ENCODE data around the gene RCC1.

Gene RCC1

GRCh38 chr1:28482702-28483101, 23.1 kb upstream of the RCC1 start:
- H3K27me3 ChIP-seq (ENCODE audit: control insufficient read depth, insufficient read depth, low read length): no peaks in the 10 kb centered on the region
- no peak overlapping the region for H3K27ac ChIP-seq
- no peak overlapping the region for H3K9ac ChIP-seq
- H3K4me3 ChIP-seq (ENCODE audit: low read depth, low read length): no peak overlapping the region
- no peak overlapping the region for H2AFZ ChIP-seq
- no peaks in the 10 kb centered on the region for H3K9me3 ChIP-seq (ENCODE audit: control insufficient read depth, low read length)
- H3K4me2 ChIP-seq (ENCODE audit: low read length): no peak overlapping the region
- TF ChIP-seq CTCF (IDR thresholded peaks at IDR 0.05): no peak
- no peaks in the 10 kb centered on the region for H3K79me2 ChIP-seq
- H3K4me1 ChIP-seq: no peaks in the 10 kb centered on the region
- no peaks in the 10 kb centered on the region for H3K36me3 ChIP-seq (ENCODE audit: control insufficient read depth, insufficient read depth, low read length)

GRCh38 chr1:28494737-28495136, 11.1 kb upstream of the RCC1 start:
- no peak overlapping the region for H3K9ac ChIP-seq
- no peak for TF ChIP-seq CTCF (IDR thresholded peaks at IDR 0.05)
- no peaks in the 10 kb centered on the region for H3K27me3 ChIP-seq (ENCODE audit: control insufficient read depth, insufficient read depth, low read length)
- H2AFZ ChIP-seq: no peak overlapping the region
- H3K4me1 ChIP-seq: no peaks in the 10 kb centered on the region
- no peaks in the 10 kb centered on the region for H3K9me3 ChIP-seq (ENCODE audit: control insufficient read depth, low read length)
- H3K4me3 ChIP-seq (ENCODE audit: low read depth, low read length): no peak overlapping the region
- no peaks in the 10 kb centered on the region for H3K79me2 ChIP-seq
- no peak overlapping the region for H3K27ac ChIP-seq
- no peak overlapping the region for H3K4me2 ChIP-seq (ENCODE audit: low read length)
- no peaks in the 10 kb centered on the region for H3K36me3 ChIP-seq (ENCODE audit: control insufficient read depth, insufficient read depth, low read length)

- H3K4me3 ChIP-seq (ENCODE audit: low read depth, low read length): no peak overlapping the region
- no peak overlapping the region for H3K27ac ChIP-seq
- no peaks in the 10 kb centered on the region for H3K9me3 ChIP-seq (ENCODE audit: control insufficient read depth, low read length)
- H3K9ac ChIP-seq: no peak overlapping the region
- H3K27me3 ChIP-seq (ENCODE audit: control insufficient read depth, insufficient read depth, low read length): no peaks in the 10 kb centered on the region
- no peaks in the 10 kb centered on the region for H3K79me2 ChIP-seq
- no peak overlapping the region for H2AFZ ChIP-seq
- no peaks in the 10 kb centered on the region for H3K36me3 ChIP-seq (ENCODE audit: control insufficient read depth, insufficient read depth, low read length)
- H3K4me1 ChIP-seq: no peaks in the 10 kb centered on the region
- H3K4me2 ChIP-seq (ENCODE audit: low read length): no peak overlapping the region
- no peak for TF ChIP-seq CTCF (IDR thresholded peaks at IDR 0.05)
Observed at GRCh38 chr1:28499553-28499952, 6.3 kb upstream of the RCC1 start.

- TF ChIP-seq CTCF (IDR thresholded peaks at IDR 0.05): no peak
- Histone ChIP-seq H3K27ac (no peak overlapping the region), H2AFZ (no peak overlapping the region), H3K4me2 (ENCODE audit: low read length) (no peak overlapping the region), H3K36me3 (ENCODE audit: control insufficient read depth, insufficient read depth, low read length) (no peaks in the 10 kb centered on the region), H3K9ac (no peak overlapping the region), H3K4me1 (no peaks in the 10 kb centered on the region), H3K79me2 (no peaks in the 10 kb centered on the region), H3K9me3 (ENCODE audit: control insufficient read depth, low read length) (no peaks in the 10 kb centered on the region), H3K27me3 (ENCODE audit: control insufficient read depth, insufficient read depth, low read length) (no peaks in the 10 kb centered on the region), H3K4me3 (ENCODE audit: low read depth, low read length) (no peak overlapping the region)
Observed at GRCh38 chr1:28501925-28502324, 3.9 kb upstream of the RCC1 start.

GRCh38 chr1:28503117-28503516, 2.7 kb upstream of the RCC1 start:
- Histone ChIP-seq H3K9me3 (ENCODE audit: control insufficient read depth, low read length) (no peaks in the 10 kb centered on the region), H2AFZ (no peak overlapping the region), H3K9ac (no peak overlapping the region), H3K36me3 (ENCODE audit: control insufficient read depth, insufficient read depth, low read length) (no peaks in the 10 kb centered on the region), H3K4me1 (no peaks in the 10 kb centered on the region), H3K4me3 (ENCODE audit: low read depth, low read length) (no peak overlapping the region), H3K27ac (no peak overlapping the region), H3K4me2 (ENCODE audit: low read length) (no peak overlapping the region), H3K79me2 (no peaks in the 10 kb centered on the region), H3K27me3 (ENCODE audit: control insufficient read depth, insufficient read depth, low read length) (no peaks in the 10 kb centered on the region)
- TF ChIP-seq CTCF (IDR thresholded peaks at IDR 0.05): no peak
